Mesenteric fat pad (tissue), 1 donor: ENCODE measurements around the gene GMEB2. TPM values are rescaled to one million over a fixed set of nuclear protein-coding genes. Genes with fewer than 3 reads are reported as not detected.
"Not testable (repeated sequence)": the region's sequence is repeated elsewhere in the genome, so short reads cannot be mapped to it uniquely, and the experiment has no call there.

ENCODE experiments used
- DNase-seq: peaks from one replicate; pipeline ENCODE4 v3.0.0-alpha.2; 2020; ENCODE audit warnings: low spot score
- total RNA-seq: library from RNA; stranded (reverse); fragmentation: NEBNext Ultra II Directional; extraction: Animal tissue kit (Norgen Biotek cat#: 25700); gene quantifications from one replicate; pipeline ENCODE4 v1.2.1, GENCODE V29; 2021
- donor health status: DM: yes; HTN: yes; CAD: no.

Gene GMEB2
- total RNA-seq, 1 donor from 2014 or later: 10.0 TPM

- DNase-seq: no peak
Measured at GRCh38 chr20:63573647-63574131, 53.2 kb downstream of the GMEB2 start.

DNA sequence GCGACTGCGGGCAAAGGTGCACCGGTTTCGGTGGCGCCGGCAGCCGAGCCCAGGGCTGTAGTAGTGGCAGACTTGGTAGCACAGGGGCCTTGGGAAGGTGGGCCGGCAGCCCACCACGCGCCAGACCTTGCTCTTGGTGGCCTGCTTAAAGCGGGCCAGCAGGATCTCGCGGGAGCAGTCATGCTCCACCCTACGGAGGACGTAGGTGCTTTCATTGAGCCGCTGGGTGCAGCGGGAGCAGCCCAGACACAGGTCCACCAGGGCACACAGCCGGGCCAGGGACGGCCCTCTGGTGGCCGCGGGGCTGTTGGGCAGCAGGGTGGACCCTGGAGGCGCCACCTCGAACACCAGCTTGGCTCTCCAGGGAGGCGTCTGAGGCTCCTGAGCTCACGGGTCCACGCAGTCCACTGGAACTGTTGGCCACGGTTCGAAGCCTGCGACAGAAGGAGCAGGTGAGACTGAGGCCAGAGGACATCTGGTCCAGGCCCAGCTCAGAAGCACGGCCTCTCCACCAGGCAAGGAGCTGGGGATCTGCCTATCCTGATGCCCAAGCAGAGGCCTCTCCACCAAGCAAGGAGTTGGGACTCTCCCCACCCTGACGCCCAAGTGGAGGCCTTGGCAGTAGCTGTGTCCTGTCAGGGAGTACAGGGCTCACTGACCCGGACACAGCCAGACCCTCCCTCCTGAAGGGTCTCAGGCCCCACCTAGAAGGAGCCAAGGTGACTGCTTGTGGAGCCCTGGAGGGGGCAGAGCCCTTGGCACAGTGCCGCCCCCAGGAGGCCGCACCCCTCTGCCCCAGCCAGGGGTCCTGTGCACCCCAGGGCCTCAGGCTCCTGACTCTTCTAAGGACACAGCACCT, 53.9 kb downstream of the GMEB2 start:
- no peak for DNase-seq

DNA sequence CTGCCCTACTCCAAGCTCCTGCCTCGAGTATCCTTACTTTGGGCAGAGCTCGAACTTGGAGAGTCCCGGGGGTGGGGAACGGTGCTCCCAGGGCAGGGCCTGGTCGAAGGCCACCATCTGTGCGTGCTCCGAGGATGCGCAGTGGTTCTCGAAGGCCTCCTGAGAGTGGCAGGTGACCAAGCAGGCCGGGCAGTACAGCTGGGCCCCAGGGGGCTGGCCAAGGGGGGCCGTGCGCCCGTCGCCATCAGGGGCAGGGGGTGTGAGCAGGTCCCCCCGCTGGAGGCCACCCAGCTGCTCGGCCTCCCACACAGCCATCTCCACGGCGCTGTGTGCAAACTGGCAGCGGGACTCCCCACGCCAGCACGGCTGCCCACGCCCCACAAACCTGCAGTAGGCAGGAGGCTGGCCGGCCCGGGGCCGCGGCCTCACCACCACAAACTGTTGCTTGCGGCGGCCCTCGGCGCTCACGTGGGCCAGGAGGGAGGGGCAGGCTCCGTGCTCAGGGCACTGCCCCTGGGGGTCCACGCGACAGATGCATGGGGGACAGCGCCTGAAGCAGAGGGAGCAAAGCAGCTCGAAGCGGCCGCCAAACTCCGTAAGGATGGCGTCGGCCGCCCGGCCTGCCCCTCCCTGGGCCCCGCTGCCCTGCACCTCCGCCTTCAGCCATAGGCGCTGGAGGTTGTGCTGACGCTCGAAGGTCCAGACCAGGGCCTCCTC, 54.7 kb downstream of the GMEB2 start:
- DNase-seq: no peak

- not testable (repeated sequence) for DNase-seq
Measured at GRCh38 chr20:63571087-63571478, 55.8 kb downstream of the GMEB2 start.

- no peak for DNase-seq
Measured at GRCh38 chr20:63570281-63571086, 56.4 kb downstream of the GMEB2 start.

DNA sequence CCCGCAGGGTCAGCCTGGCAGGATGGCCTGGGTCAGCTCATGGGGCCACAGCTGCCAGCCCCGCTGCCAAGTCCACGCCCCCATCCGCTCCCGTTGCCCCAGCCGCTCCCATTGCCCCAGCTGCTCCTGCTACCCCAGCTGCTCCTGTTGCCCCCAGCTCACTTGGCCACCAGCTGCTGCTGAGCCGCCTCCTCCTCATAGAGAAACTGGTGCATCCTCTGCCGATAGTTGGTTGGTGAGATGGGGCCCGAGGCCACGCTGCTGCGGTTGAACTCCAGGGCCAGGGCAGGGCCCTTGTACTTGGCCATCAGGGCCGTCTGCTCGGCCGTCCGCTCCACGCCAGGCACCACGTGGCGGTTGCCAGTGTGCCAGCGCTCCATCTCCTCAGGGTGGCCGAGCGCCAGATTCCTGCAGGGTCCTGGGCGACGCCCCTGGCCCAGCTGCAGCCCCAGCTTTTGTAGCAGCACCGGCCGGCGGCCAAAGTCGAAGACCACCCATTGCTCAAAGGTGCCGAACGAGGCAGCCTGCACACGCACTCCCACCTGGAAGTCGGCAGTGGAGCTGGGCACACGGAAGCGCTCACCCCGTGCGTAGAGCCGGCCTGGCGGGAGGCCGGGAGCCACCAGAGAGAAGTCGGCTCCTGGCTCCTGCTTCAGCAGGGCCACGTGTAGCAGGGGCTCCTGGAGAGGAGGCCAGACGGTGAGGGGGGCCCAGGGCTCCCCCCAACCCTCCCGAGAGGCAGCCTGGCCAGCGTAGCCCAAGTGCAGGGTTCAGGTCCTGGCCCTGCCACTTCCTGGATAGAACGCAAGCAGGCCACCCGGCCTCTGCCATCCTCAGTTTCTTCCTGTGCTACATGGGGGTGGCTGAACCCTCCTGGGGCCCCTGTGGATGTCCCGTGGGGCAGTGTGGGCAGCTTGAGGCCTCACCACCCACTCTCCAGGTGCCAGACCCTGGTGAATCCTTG, 57.6 kb downstream of the GMEB2 start:
- no peak for DNase-seq

GRCh38 chr20:63568170-63568981, 58.5 kb downstream of the GMEB2 start:
- no peak for DNase-seq

DNA sequence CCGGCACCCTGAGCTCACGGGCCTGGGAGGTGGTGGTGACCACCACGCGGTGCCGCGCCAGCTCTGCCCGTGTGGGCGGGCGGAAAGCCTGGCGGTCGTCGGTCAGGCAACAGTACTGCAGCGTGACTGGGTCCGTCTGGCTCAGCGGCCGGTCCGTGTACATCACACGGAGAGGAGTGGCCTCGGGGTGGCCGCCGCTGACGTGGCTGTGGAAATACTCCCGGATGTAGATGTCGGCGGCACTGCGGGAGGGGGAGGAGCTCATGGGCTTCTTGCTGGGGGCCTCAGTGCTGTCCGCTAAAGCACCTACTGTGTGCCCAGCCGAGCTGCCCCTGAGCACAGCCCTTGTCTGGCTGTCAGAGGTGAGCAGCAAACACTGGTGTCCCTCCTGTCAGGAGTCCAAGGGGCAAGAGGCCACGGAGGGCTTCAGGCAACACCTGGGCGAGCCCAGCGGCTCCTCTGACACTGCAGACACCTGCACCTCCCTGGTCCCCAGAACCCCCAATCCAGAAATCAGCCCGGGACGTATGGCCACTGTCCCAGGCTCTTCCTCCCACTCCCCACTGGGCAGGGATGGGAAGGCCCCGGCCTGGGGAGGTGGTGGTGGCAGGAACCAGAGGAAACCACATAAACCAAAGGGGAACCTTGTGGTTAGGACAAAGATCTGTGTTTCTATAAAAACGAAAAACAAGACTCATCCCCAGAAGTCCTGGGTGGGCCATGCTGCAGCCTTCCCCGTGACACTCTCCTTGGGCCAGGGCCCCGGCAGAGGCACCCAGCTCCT, 59.3 kb downstream of the GMEB2 start:
- DNase-seq: no peak

DNA sequence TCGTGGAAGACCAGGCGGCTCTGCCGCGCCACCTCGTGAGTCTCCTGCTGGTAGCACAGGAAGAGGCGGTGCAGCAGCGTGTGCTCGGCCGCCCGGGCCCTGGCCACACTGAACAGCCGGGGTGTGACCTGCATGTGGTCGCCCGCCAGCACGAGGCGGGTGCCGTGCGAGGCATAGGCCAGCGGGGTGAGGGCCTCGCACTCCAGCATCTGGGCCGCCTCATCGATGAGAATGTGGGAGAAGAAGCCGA, 59.8 kb downstream of the GMEB2 start:
- DNase-seq: no peak

DNA sequence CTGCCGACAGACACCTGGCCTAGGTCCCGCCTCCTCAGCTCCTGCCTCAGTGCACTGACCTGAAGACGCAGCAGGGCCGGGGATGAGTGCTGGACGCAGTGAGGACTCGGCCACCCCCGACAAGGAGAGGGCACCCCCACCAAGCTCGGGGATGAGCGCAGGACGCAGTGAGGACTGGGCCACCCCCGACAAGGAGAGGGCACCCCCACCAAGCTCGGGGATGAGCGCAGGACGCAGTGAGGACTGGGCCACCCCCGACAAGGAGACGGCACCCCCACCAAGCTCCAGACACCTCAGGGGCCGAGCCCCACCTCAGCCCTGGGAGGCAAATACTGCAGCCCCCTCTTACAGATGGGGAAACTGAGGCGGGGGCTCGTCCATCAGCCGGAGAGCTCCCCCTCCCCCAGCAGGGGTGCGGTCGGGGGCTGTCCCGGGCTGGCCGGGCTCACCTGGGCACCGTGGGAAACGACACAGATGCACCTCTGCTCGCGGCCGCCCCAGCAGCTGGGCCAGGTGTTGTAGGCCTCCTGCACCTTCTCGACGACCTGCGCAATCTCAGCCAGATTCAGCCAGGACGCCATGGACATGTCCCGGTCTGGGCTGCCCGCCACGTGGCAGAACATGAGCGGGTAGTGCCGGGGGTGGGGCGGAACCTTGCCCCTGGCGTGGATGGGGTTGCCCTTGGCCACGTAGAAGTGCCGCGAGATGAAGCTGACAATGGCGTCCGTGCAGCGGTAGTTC, 60.3 kb downstream of the GMEB2 start:
- no peak for DNase-seq

DNA sequence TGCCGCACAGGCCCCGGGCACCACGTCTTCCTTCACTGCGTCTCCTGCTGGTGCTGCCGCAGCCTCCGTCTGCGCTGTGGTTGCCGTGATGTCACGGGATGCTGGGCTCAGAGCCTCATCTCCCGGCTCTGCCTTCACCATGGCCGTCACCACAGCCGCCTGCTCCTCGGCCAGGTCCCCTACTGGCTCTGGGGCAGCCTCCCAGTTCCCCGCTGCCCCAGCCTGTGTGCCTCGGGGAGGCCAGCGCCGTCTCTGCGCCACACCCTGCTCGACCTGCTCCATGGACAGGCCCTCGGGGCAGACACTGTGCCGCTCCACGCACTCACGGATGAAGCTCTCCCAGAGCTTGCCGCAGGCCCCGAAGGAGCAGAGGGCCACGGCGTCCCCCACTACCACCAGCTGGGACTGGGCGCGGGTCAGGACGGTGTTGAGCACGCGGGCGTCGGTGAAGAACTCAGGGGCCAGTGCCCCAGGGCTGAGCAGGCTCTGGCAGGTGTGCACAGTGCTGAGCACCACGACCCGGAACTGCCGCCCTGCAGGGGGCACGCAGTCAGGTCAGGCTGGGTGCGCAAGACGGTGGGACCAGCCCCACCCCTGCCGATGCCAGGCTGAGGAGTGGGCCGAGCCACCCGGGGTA, 61.1 kb downstream of the GMEB2 start:
- DNase-seq: no peak

- no peak for DNase-seq
Measured at GRCh38 chr20:63565021-63565698, 61.7 kb downstream of the GMEB2 start.

GRCh38 chr20:63564036-63564810, 62.7 kb downstream of the GMEB2 start:
- DNase-seq: no peak

DNA sequence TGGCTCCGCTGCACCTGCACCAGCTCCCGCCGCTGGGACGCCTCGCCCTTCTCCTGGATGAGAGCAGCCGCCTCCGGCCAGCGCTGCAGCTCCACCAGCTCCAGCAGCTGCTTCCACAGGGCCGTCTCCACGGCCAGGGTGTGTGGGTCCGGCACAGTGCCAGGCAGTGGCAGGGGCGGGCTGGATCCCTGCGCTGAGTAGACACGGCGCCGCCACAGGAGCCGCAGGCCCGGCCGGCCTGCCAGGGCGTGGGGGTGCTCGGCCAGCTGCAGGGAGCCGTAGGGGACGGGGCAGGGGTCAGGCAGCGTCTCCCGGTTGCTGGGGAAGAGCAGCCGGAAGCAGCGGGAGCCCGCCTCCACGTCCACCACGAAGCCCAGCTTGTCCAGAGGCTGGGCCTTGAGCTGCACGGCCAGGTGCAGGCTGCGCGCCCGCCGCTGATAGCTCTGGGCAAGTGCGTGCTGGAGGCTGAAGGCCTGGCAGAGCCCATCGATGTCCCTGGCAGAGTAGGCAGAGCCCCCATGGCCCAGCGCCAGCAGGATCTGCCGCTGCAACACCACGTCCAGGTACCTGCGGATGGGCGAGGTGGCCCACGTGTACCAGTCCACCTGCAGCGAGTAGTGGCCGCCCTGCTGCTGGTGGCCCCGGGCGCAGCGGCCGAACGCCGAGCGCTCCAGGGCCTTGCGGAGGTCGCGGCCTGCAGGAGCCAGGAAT, 63.5 kb downstream of the GMEB2 start:
- DNase-seq: no peak

- DNase-seq: no peak
Measured at GRCh38 chr20:63562461-63563224, 64.3 kb downstream of the GMEB2 start.
